Measurements from ENCODE around the gene PCSK5. TPM values are rescaled to one million over a fixed set of nuclear protein-coding genes. Genes with fewer than 3 reads are reported as not detected.

The PCSK5 gene
- total RNA-seq, 6 experiments from 2014 or later, result 1.4 to 5.8 (median 3.5) TPM

DNA sequence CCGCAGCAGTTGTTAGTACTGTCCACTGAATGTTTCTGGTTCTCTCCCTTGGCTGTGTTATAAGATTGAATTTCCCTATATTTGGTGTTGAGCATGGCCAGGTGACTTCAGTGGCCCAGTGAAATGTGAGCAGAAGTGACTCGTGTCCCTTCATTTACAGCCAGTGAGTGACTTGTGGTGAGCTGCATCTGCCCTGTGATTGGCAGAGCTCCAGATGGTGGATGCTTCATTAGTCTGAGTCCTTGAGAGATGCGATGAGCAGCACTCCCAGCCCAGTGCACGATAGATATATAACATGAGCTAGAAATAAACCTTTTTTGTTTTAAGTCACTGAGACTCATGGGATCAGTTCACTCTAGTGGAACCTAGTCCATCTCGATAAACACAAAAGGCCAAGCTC lies 19.3 kb downstream of the PCSK5 start:
- no peak for DNase-seq
- TF ChIP-seq, protein P1, sequence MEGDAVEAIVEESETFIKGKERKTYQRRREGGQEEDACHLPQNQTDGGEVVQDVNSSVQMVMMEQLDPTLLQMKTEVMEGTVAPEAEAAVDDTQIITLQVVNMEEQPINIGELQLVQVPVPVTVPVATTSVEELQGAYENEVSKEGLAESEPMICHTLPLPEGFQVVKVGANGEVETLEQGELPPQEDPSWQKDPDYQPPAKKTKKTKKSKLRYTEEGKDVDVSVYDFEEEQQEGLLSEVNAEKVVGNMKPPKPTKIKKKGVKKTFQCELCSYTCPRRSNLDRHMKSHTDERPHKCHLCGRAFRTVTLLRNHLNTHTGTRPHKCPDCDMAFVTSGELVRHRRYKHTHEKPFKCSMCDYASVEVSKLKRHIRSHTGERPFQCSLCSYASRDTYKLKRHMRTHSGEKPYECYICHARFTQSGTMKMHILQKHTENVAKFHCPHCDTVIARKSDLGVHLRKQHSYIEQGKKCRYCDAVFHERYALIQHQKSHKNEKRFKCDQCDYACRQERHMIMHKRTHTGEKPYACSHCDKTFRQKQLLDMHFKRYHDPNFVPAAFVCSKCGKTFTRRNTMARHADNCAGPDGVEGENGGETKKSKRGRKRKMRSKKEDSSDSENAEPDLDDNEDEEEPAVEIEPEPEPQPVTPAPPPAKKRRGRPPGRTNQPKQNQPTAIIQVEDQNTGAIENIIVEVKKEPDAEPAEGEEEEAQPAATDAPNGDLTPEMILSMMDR (IDR thresholded peaks at IDR 0.05), result no peak
- TF ChIP-seq POLR2A (IDR thresholded peaks at IDR 0.05), result no peak
- 94% methylated on average over 3 of the region's 5 CpGs for WGBS (ENCODE audit: insufficient coverage, low coverage, low lambda C conversion rate, missing lambda C conversion rate)
- intact Hi-C loops (cut with DNase I), result no loop called here
- Histone ChIP-seq H3K4me1 (peaks cover 0 to 11% (median 1%) of the 10 kb centered on the region in 4 donors), H3K27ac (no peak overlapping the region), H3K9me3 (no peaks in the 10 kb centered on the region), H3K36me3 (no peaks in the 10 kb centered on the region), H3K4me3 (no peak overlapping the region), H3K27me3 (no peaks in the 10 kb centered on the region)
- ATAC-seq, result no peak

DNA sequence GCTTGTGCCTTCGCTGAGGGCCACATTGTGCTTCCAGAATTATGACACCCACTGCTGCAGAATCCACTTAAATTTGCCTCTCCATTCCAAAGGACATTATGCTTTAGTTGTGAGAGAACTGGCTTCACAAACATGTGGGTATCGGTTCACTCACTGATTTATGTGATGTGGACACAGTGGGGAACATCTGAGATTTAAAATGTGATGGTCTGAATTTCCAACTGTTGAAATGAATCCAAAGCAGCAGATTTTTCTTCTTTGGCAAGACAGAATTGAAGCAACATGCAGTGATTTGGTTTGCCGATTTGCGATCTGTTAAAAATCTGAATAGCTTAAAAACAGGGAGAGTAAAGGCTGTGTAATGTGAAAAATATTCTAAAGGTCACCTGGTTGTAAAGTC lies 20.3 kb downstream of the PCSK5 start:
- H3K9me3 ChIP-seq, result no peaks in the 10 kb centered on the region
- DNase-seq (no peak), ATAC-seq (no peak)
- TF ChIP-seq, protein P1 (IDR thresholded peaks at IDR 0.05), result no peak
- TF ChIP-seq POLR2A (IDR thresholded peaks at IDR 0.05), result no peak
- no peaks in the 10 kb centered on the region for H3K36me3 ChIP-seq
- H3K27me3 ChIP-seq, result no peaks in the 10 kb centered on the region
- H3K4me1 ChIP-seq, result peaks cover 0 to 11% (median 1%) of the 10 kb centered on the region in 4 donors
- no peak overlapping the region for H3K27ac ChIP-seq
- H3K4me3 ChIP-seq, result no peak overlapping the region
- intact Hi-C loops (cut with DNase I), result no loop called here
- WGBS (ENCODE audit: insufficient coverage, low coverage, low lambda C conversion rate, missing lambda C conversion rate), result 85% methylated on average over 4 of the region's 4 CpGs

DNA sequence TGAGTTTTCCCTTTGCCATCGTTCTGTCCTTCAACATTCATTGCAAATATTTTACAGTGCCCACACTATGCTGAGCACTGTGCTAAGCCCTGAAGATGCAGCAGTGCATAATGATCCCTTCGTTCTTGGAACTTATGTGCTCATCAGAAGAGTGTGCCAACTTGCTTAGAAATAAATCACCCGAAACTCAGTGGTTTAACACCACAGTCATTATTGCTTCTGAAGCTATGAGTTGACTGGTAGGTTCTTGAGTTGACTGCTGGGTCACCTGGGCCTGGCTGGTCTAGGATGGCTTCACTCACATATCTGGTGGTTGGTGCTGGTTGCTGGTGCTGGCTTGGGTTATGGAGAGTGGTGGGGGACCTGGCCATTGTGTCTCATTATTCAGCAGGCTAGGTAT lies 20.9 kb downstream of the PCSK5 start:
- TF ChIP-seq, protein P1 (IDR thresholded peaks at IDR 0.05), result no peak
- no peak for TF ChIP-seq POLR2A (IDR thresholded peaks at IDR 0.05)
- DNase-seq, result no peak
- peaks cover 0 to 11% (median 1%) of the 10 kb centered on the region in 4 donors for H3K4me1 ChIP-seq

DNA sequence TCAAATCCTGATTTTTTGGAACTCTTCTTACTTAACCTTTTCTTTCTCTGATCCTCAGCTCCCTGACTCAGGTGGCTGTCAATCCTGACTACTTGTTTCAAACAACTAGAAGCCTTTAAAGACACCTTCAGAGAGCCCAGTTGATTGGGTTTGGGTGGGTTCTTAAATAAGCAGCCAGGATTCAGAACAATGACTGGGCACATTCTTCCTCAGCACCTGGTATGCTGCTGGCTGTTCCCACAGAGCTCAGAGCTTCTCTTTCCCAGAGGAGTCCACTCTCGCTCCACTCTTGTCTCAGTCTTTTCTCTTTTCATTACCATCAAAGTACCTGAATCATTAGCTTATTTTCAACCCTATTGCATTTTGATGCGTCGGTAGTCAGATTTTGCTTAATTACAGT lies 22.5 kb downstream of the PCSK5 start:
- intact Hi-C loops (cut with DNase I), result no loop called here

More for the DNA sequence above, 20.9 kb downstream of the PCSK5 start:
- ATAC-seq, result no peak
- 75% methylated on average over 3 of the region's 3 CpGs for WGBS (ENCODE audit: insufficient coverage, low coverage, low lambda C conversion rate, missing lambda C conversion rate)
- Histone ChIP-seq H3K27ac (no peak overlapping the region), H3K36me3 (no peaks in the 10 kb centered on the region), H3K9me3 (no peaks in the 10 kb centered on the region), H3K4me3 (no peak overlapping the region), H3K27me3 (no peaks in the 10 kb centered on the region)
- intact Hi-C loops (cut with DNase I), result no loop called here

More for the DNA sequence above, 22.5 kb downstream of the PCSK5 start:
- Histone ChIP-seq H3K27me3 (no peaks in the 10 kb centered on the region), H3K36me3 (no peaks in the 10 kb centered on the region), H3K27ac (no peak overlapping the region), H3K4me3 (no peak overlapping the region), H3K4me1 (no peaks in the 10 kb centered on the region), H3K9me3 (no peaks in the 10 kb centered on the region)
- TF ChIP-seq, protein P1 (IDR thresholded peaks at IDR 0.05), result no peak
- TF ChIP-seq POLR2A (IDR thresholded peaks at IDR 0.05), result no peak
- DNase-seq (no peak), ATAC-seq (no peak)
- 96% methylated on average over 3 of the region's 3 CpGs for WGBS (ENCODE audit: insufficient coverage, low coverage, low lambda C conversion rate, missing lambda C conversion rate)

Data from right lobe of liver (tissue), 6 donors.